Activated CD8-positive, alpha-beta T cell treated with anti-CD3 and anti-CD28 coated beads, Interleukin-2, amount 10 ng/mL, durations not matched to agents 7 days and 5 days (primary cell): ENCODE results near the gene ALS2. TPM values are rescaled to one million over a fixed set of nuclear protein-coding genes. Genes with fewer than 3 reads are reported as not detected.
"Not testable (repeated sequence)": the region's sequence is repeated elsewhere in the genome, so short reads cannot be mapped to it uniquely, and the experiment has no call there.

Experiments
- ATAC-seq: fragments of 150-1000 bp; cut with Tn5 transposase; one replicate; pipeline ENCODE4 v1.10.0; 2021; ENCODE audit warnings: moderate library complexity
- CTCF ChIA-PET: fragments of 350-600 bp; sonication (Branson Sonifier 250); formaldehyde crosslinking; loops from one replicate; lab custom pipeline; 2021; ENCODE audit warnings: antibody characterized with exemption; lab: Charles Lee
- POLR2A ChIA-PET: fragments of 350-600 bp; sonication (Branson Sonifier 250); formaldehyde crosslinking; loops from one replicate; lab custom pipeline; 2021; ENCODE audit warnings: antibody characterized with exemption; lab: Charles Lee
- DNase-seq: peaks from one replicate; pipeline ENCODE4 v3.0.0-alpha.2; 2020
- H3K27ac Mint-ChIP-seq: one replicate; pipeline ENCODE4 v1.8.0; 2021; ENCODE audit warnings: mild to moderate bottlenecking, mixed read lengths
- H3K27me3 Mint-ChIP-seq: one replicate; pipeline ENCODE4 v1.8.0; 2021; ENCODE audit warnings: low read depth, mixed read lengths
- H3K36me3 Mint-ChIP-seq: one replicate; pipeline ENCODE4 v1.8.0; 2021; ENCODE audit warnings: low read depth, mixed read lengths
- H3K4me1 Mint-ChIP-seq: one replicate; pipeline ENCODE4 v1.8.0; 2021; ENCODE audit warnings: low read depth, mixed read lengths
- H3K4me3 Mint-ChIP-seq: one replicate; pipeline ENCODE4 v1.8.0; 2021; ENCODE audit warnings: mild to moderate bottlenecking, mixed read lengths
- H3K9me3 Mint-ChIP-seq: one replicate; pipeline ENCODE4 v1.8.0; 2022; ENCODE audit warnings: mixed read lengths; ENCODE audit not compliant: insufficient read depth
- total RNA-seq, 2 experiments: library from RNA; stranded (reverse); gene quantifications; one replicate each; pipeline ENCODE4 v1.2.3, GENCODE V29; 2021

The ALS2 gene
- total RNA-seq, 2 experiments from 2014 or later: 13.9 to 15.6 TPM

DNA sequence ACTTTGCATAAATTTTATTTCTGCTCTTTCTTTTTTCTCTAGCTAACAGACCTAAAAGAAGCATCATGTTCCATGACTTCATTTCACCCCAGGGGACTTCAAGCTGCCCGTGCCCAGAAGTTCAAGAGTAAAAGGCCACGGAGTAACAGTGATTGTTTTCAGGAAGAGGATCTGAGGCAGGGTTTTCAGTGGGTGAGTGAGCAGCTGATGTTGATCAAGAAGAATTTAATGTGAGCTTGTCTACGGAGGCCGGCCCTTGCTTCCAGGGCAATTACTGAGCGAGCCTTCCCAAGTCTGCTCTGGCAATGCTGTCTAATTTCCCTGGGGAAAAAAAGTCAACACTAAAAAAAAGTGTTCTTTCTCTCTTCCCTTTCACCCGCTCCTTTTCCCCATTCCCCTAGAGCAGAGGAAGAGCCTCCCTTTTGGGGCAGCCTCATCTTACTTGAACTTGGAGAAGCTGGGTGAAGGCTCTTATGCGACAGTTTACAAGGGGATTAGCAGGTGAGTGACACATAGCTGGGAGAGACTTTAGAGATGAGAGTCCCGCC is 26.8 kb upstream of the ALS2 start:
- ATAC-seq: no peak
- Mint-ChIP-seq H3K27me3 (peaks cover 23% of the 10 kb centered on the region), H3K9me3 (no peaks in the 10 kb centered on the region), H3K27ac (no peak overlapping the region), H3K36me3 (no peaks in the 10 kb centered on the region), H3K4me3 (no peak overlapping the region), H3K4me1 (no peaks in the 10 kb centered on the region)
- ChIA-PET CTCF (no interaction called here), POLR2A (no interaction called here)
- DNase-seq: no peak

DNA sequence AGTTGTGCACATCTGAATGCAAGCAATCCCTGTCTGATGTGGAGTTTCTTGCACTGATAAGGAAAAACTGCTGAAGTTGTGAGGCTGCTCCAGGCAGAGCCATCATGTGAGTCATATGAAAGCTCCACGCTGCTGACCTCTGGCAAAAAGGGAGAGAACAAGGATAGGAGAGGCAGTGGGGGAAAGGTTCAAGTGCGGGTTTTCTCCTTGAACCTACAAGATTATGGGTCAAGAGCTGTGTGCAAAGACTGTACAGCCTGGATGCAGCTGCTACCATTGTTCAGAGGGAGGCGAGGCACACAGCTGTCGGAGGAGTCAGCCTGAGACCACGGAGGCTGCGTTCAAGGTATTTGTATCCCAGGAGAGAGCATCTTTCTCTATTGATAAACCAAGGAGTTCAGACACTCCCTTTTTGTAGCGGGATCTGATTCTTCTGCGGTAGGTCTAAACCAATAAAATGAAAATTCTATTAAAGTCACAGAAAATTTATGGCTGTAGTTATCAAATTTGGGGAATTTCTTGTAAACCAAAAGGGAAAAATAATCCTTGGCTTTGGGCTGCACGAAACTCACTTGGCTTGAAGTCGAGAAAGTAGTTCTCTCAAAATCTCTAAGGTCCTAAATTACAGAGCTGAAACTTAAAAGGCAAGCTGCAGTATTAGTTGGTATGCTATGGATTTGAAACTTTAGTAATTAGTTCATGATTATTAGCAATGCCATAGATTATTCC is 25.9 kb upstream of the ALS2 start, which contains the start of gene CDK15:
TSS of gene CDK15 (plus strand) at position 96 of the 729 bp plus-strand sequence. CDS start at position 224, 128 bp downstream.
- H3K9me3 Mint-ChIP-seq: no peaks in the 10 kb centered on the region
- DNase-seq (no peak), ATAC-seq (no peak)
- ChIA-PET CTCF (no interaction called here), POLR2A (no interaction called here)
- H3K27me3 Mint-ChIP-seq: peaks cover 28% of the 10 kb centered on the region
- no peak within 1 kb of the TSS for H3K27ac Mint-ChIP-seq
- H3K36me3 Mint-ChIP-seq: no peaks in the 10 kb centered on the region
- H3K4me3 Mint-ChIP-seq: no peak within 1 kb of the TSS
- no peaks in the 10 kb centered on the region for H3K4me1 Mint-ChIP-seq

DNA sequence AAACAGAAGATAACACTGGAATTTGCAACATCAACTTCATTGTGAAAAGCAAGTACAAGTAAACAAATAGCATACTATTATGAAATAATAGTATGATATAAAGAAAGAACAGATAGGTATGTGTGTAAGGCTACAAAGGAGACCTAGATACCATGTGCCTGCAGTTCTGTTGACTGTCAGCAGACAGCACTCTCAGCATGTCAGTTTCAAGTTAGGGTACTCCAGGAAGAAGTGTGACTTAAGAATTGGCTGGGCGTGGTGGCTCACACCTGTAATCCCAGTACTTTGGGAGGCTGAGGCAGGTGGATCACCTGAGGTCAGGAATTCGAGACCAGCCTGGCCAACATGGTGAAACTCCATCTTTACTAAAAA is 18.2 kb upstream of the ALS2 start:
- DNase-seq, ATAC-seq, POLR2A ChIA-PET, CTCF ChIA-PET, H3K27ac Mint-ChIP-seq, H3K9me3 Mint-ChIP-seq, H3K4me3 Mint-ChIP-seq, H3K36me3 Mint-ChIP-seq, H3K4me1 Mint-ChIP-seq: not testable (repeated sequence)
- peaks cover 15% of the 10 kb centered on the region for H3K27me3 Mint-ChIP-seq

DNA sequence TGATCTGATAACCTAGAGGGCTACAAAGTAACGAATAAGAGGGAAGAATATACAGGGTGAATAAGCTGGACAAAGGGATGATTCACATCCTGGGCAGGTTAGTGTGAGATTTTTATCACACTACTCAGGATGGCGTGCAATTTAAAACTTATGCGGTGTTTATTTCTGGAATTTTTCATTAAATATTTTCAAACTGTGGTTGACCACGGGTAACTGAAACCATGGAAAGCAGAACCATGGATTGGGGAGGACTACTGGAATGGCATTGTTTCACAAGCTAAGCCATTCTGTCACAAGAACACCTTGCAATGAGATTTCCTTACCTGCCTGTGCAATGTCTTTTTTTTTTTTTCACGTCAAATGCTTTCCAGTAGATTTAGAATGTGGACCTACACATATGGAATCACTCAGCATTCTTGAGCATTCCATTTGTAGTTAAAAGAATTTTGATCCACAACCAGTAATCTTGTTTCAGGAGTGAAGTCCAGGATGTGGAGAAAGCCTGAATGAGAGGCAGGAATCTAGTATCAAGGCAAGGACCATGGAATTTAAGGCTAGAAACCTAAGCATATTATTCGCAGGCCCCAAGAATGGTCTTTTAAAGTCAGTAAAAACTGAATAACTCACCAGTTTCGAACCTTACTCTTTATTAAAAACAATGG is 17.6 kb upstream of the ALS2 start:
- ChIA-PET CTCF (no interaction called here), POLR2A (no interaction called here)
- Mint-ChIP-seq H3K4me3 (no peak overlapping the region), H3K27me3 (peaks cover 12% of the 10 kb centered on the region), H3K27ac (no peak overlapping the region), H3K4me1 (no peaks in the 10 kb centered on the region), H3K9me3 (no peaks in the 10 kb centered on the region), H3K36me3 (no peaks in the 10 kb centered on the region)
- no peak for DNase-seq
- ATAC-seq: no peak

DNA sequence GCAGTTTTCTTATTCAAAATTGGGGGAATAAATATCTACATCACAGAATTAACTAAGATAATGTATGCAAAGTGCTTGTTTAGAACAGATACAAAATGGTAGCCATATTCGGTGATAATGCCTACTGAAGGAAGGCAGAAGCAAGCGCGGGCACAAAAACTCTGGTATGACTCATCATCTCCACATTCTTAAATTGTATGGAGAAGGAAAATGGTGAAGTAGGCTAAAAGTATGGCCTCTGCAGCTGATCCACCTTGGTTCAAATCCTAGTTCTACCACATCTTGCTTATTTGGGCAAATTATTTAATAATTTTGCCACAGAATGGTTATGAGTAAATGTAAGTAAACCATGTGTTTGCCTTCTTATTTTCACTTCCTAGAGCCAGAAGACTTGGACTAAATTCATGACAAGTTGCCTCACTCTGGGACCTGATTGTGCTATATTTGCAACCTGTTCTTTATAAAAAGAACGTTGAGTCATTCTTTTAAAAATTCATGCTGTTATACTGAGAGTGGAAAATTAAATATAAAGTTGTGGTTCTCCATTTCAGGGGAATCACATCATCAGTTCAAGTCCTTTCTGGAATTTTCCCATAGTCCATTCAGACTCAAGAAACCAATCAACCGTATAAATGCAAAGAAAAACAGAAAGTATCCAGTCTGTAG is 16.6 kb upstream of the ALS2 start:
- Mint-ChIP-seq H3K9me3 (no peaks in the 10 kb centered on the region), H3K27me3 (peaks cover 7% of the 10 kb centered on the region), H3K4me1 (no peaks in the 10 kb centered on the region), H3K36me3 (no peaks in the 10 kb centered on the region), H3K4me3 (no peak overlapping the region), H3K27ac (no peak overlapping the region)
- CTCF ChIA-PET: no interaction called here
- ATAC-seq (no peak), DNase-seq (no peak)
- POLR2A ChIA-PET: no interaction called here

DNA sequence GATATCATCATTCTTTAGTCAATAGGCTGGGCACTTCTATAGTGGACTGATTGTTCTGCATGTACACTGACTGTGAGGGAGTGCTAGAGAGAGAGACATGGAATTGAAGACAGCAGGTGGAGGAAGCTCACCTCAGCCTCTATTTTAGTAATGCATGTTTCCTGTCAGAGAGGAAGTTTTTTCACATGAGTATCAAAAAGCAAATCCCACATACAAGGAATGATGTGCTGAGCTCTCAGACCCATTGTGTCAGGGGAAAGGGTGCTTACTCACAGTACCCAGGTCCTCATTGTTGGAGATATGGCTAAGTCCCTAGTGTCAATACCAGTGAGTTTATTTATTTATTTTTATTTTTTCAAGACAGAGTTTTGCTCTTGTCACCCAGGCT is 15.7 kb upstream of the ALS2 start:
- Mint-ChIP-seq H3K27ac (no peak overlapping the region), H3K36me3 (no peaks in the 10 kb centered on the region), H3K9me3 (no peaks in the 10 kb centered on the region), H3K27me3 (peaks cover 6% of the 10 kb centered on the region), H3K4me3 (no peak overlapping the region), H3K4me1 (no peaks in the 10 kb centered on the region)
- ChIA-PET CTCF (no interaction called here), POLR2A (no interaction called here)
- DNase-seq: no peak
- no peak for ATAC-seq

DNA sequence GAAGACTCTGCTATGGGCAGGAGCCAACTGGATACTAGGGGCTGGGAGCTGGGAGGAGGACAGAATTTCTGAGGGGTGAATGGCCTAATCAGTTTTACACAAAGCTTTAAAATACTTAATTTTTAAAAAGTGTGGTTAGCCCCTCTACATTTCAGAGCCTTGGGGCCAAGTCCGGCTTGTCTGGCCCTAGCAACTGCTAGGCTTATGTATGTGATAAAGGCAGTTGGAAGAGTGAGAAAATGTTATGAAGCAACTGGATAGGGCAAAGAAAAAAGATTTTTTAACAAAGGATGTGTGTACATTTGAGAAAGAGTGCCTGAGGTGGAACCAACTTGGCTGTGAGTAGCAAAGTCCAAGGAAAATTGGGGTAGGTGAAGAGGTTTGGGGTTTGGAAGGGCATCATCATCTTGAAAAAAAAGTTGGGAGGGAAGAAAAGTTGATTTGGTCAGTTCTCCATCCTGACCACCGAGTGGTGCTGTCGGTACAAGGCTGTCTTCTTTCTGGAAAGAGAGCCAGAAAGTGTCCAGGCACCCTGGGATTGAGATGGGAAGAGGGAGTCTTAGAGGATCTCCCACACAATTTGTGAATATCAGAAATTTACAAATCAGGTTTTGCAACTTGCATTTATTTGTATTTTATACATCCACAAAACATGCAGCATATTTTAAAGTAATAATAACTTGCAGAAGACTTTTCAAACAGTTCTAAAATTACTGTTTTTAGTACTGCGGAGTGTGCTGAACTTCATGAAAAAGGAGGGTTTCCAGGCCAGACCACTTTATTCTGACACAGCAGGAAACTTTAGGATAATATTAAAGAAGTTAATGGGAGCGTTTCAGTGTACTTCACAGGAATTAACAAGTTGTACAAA is 15.1 kb upstream of the ALS2 start:
- POLR2A ChIA-PET: no interaction called here
- H3K4me1 Mint-ChIP-seq: no peaks in the 10 kb centered on the region
- H3K36me3 Mint-ChIP-seq: no peaks in the 10 kb centered on the region
- DNase-seq (no peak), ATAC-seq (no peak)
- no peak overlapping the region for H3K4me3 Mint-ChIP-seq
- H3K9me3 Mint-ChIP-seq: no peaks in the 10 kb centered on the region
- no peak overlapping the region for H3K27ac Mint-ChIP-seq
- peaks cover 6% of the 10 kb centered on the region for H3K27me3 Mint-ChIP-seq
- CTCF ChIA-PET: interaction anchor here (0.7 to 1.4 kb wide), 3 partner anchors 12 to 18 kb away, joined by 3 to 5 read pairs (median 4); partner anchors contain the start of gene ALS2

DNA sequence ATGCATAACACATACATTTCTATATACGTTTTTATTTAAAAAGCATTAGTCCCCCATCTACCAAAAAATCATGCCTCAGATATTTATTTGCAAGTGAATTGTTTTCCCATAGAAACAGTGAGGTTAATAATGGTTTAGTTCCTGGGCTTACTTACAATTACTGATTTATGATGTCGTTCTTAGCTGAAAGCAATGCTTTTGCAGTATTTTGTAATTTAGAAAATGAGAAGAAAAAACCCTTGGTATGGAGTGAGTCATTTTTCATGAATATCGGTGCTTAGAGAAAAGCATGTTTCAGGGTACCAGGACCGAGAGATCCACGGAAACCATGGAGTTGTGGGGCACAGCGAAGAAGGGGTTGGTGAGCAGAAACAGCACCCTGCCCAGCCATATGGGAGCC is 13.6 kb upstream of the ALS2 start:
- peaks cover 13% of the 10 kb centered on the region for H3K27me3 Mint-ChIP-seq
- ChIA-PET POLR2A (no interaction called here), CTCF (interaction anchor here (1.4 kb wide), 2 partner anchors 10 to 14 kb away, joined by 4 to 5 read pairs; partner anchors contain the start of gene ALS2)
- DNase-seq: no peak
- H3K27ac Mint-ChIP-seq: no peak overlapping the region
- no peak overlapping the region for H3K4me3 Mint-ChIP-seq
- ATAC-seq: no peak
- no peaks in the 10 kb centered on the region for H3K36me3 Mint-ChIP-seq
- no peaks in the 10 kb centered on the region for H3K9me3 Mint-ChIP-seq
- H3K4me1 Mint-ChIP-seq: no peaks in the 10 kb centered on the region

DNA sequence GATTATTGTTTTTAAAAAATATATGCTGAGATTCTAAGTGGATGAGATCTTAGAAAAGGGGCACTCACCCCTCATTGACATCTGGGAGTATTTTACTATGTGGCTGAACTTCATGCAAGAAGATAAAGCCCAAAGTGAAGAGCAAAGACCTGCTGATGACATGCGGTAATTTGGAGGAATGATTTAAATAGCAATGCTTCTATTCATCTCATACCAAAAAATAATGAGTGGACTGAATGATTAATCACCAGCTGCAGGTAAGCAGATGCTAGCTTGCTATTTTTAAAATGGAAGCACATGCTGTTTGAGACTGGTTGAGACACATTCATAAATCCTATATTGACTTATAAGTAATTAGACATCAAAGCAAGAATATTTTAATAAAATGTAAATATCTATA is 12.9 kb upstream of the ALS2 start:
- peaks cover 16% of the 10 kb centered on the region for H3K27me3 Mint-ChIP-seq
- no peaks in the 10 kb centered on the region for H3K4me1 Mint-ChIP-seq
- ATAC-seq (no peak), DNase-seq (no peak)
- H3K27ac Mint-ChIP-seq: no peak overlapping the region
- ChIA-PET POLR2A (no interaction called here), CTCF (no interaction called here)
- no peaks in the 10 kb centered on the region for H3K36me3 Mint-ChIP-seq
- H3K9me3 Mint-ChIP-seq: no peaks in the 10 kb centered on the region
- no peak overlapping the region for H3K4me3 Mint-ChIP-seq

DNA sequence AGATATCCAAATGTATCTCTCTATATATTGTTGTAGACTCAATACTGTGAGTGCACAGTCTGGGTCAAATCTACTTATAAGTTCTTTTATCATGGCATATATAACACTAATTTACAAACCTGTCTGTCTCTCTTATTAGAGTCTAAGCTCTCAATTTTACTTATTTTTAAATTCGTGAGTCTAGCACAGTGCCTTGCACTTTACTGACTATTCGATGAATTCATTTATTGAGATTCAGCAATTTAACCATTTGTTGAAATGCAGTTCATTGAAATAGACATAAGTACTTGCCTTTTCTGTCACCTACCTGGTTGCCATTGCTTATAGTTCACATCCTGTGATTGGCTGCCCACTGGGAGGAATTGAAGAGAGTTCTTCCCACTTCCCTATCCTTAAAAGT is 10.3 kb upstream of the ALS2 start:
- no peaks in the 10 kb centered on the region for H3K9me3 Mint-ChIP-seq
- no peak overlapping the region for H3K27ac Mint-ChIP-seq
- no peak overlapping the region for H3K4me3 Mint-ChIP-seq
- H3K36me3 Mint-ChIP-seq: no peaks in the 10 kb centered on the region
- ChIA-PET CTCF (no interaction called here), POLR2A (no interaction called here)
- DNase-seq: no peak
- ATAC-seq: no peak
- H3K27me3 Mint-ChIP-seq: peaks cover 22% of the 10 kb centered on the region
- H3K4me1 Mint-ChIP-seq: no peaks in the 10 kb centered on the region

DNA sequence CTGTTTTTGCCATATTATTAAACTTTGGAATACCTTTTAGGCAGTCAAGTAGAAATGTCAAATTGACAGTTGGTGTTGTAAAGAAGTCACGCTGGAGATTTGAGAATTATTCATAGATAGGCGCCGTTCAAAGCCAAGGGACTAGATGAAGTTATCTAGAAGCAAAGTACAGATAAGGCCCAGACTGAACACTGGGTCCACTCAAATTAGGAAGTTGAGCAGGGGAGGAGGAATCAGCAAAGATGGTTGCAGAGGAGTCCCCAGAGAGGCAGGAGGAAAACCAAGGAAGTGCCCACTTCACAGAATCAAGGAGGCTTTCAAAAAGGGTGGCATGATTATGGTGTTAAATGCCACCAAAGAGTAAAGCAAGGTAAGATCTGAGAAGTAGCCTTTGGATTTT is 9.6 kb upstream of the ALS2 start:
- DNase-seq: no peak
- no peak overlapping the region for H3K27ac Mint-ChIP-seq
- H3K36me3 Mint-ChIP-seq: no peaks in the 10 kb centered on the region
- H3K27me3 Mint-ChIP-seq: peaks cover 22% of the 10 kb centered on the region
- H3K4me3 Mint-ChIP-seq: no peak overlapping the region
- no peak for ATAC-seq
- H3K4me1 Mint-ChIP-seq: no peaks in the 10 kb centered on the region
- CTCF ChIA-PET: no interaction called here
- POLR2A ChIA-PET: no interaction called here
- no peaks in the 10 kb centered on the region for H3K9me3 Mint-ChIP-seq
